GM19328 (cell line): ENCODE data around the gene SOX1.

Source experiments
- ATAC-seq: cut with Tn5 transposase; IDR thresholded peaks from one replicate; pipeline ENCODE4 v1.9.1; 2021; ENCODE audit warnings: mild to moderate bottlenecking, moderate library complexity; ENCODE audit not compliant: unreplicated experiment

SOX1 gene

DNA sequence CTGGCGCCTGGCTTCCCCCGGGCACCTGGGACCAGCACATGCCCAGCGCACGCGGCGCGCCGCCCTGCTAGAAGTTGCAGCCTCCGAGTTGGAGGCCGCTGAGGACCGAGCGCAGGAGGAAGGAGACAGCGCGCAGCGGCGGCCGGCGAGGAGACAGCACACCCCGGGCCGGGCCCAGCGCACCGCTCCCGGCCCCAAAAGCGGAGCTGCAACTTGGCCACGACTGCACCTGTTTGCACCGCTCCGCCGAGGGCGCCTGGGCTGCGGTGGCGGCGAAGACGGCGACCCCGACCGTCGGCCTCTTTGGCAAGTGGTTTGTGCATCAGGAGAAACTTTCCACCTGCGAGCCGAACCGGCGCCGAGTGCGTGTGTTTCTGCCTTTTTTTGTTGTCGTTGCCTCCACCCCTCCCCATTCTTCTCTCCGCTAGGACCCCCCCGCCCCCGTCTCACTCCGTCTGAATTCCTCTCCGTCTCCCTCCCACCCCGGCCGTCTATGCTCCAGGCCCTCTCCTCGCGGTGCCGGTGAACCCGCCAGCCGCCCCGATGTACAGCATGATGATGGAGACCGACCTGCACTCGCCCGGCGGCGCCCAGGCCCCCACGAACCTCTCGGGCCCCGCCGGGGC lies at the start of gene SOX1:
SOX1 (plus strand) TSS at position 34 of the 626 bp plus-strand sequence; CDS start at position 544, 510 bp downstream.
- ATAC-seq, result no peak

DNA sequence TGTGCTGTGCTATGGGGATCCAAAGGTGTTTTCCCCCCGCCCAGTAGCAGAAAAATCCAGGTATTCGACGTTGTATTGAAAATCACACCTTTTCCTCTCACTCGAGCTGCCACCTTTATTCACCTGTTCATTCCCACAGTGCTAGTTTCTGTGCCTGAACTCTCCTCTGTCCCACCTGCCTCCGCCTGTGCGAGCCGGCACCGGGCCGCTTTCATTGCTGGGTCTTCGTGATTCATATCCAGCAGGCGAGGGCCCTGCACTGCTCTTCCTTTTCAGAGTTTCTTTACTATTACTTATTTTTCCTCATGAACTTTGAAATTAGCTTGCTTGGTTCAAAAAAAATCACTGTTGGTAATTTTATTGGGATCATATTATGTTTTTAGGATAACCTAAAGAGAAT lies 42.4 kb upstream of the SOX1 start:
- ATAC-seq, result no peak

DNA sequence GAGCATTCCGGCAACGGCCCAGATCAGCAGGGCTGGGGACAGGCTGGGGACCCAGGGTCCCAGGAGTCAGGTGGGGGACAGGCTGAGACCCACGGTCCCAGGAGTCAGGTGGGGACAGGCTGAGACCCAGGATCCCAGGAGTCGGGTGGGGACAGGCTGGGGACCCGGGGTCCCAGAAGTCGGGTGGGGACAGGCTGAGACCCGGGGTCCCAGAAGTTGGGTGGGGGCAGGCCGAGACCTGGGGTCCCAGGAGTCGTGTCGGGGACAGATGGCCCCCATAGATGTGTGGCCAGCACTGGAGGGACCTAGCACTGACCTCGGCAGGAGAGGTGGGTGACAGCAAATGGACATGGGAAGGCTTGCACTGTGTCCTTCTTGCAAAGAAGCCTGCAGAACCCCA lies 39.7 kb upstream of the SOX1 start:
- no peak for ATAC-seq

DNA sequence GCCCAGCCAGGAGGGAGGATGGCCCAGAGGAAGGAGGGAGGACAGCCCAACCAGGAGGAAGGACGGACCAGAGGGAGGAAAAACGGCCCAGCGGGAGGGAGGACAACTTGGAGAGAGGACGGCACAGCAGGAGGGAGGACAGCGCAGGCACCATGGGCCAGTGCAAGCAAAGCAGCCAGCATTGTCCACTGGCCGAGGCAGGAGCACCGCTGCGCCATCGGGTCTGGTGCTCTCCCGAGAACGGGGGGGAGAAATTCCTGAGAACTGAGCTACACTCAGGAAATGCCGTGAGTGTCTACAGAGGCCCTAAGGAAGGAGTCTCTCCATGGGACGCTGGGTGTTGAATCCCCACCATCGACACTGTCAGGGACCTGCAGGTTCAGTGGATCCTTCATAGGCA lies 38.5 kb upstream of the SOX1 start:
- ATAC-seq, result no peak

DNA sequence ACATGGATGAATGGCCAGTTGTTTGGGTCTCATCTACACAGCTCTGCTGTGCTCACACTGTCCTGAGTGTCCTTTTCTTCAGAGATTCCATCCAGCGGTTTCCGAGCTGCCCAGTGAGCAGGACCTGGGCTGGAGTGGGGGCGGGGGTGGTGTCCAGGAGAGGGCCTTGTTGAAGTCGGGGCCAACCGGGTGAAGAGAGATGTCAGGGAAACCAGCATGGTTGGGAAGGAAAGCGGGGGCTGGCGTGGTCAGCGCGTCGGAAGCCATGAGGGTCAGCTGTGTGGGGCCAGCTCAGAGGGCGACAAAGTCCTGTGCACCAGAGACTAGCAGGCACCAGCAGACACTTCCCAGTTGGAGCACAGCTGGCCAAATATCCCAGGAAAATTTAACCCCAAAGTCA lies 37.8 kb upstream of the SOX1 start:
- no peak for ATAC-seq

DNA sequence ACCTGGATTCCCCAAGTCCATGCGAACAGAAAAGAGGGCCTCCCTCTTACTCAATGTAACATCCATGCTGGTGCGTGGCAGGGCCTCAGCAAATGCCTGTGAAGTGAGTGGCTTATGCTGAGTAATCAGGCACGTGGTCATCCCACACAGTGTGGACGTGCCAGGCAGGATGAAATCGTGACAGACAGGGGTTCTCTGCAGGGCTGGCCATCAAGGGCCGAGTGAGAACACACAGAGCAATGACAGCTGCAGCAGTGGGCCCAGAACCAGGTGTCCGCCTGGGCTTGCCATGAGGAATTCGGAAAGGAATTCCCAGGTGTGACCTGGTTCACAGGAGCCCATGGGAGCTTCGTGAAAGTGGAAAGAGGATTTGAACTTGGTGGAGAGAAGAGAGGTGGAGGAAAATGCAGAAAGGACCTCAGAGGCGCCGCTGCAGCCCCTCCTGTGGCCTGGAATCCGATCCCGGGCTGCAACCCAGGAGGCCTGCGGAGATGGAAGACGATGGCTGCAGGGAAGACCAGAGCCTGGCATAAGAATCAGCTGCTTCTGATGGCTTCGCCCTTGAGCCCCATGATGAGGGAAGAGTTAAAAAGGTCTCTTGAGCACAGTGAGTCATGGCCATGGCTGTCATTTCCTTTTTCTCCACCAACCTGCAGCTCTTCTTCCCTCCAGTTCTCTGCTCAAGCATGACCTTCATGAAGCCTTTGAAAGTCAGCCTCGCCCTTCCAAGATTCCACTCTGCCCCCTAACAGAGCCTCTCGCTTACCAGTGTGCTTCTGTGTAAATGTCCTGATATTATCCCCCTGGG lies 34.6 kb upstream of the SOX1 start:
- no peak for ATAC-seq

DNA sequence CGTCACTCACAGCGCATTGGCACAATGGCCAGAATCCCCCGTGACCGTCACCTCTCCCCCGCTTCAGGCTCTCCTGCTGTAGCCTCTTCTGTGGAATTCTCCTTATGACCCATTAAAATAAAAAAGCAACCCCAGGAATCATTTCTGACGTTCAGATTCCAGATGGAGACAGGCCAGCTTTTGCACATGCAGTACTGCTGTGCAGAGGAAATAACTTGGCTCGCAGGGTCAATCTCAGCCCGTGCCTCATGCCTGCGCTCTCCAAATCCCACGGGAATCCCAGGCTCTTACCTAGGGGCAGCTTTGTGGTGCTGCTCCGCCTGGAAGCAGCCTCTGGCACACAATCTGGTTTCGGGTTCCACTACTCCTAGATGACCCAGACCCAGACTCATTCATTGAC lies 32.7 kb upstream of the SOX1 start:
- ATAC-seq, result no peak

DNA sequence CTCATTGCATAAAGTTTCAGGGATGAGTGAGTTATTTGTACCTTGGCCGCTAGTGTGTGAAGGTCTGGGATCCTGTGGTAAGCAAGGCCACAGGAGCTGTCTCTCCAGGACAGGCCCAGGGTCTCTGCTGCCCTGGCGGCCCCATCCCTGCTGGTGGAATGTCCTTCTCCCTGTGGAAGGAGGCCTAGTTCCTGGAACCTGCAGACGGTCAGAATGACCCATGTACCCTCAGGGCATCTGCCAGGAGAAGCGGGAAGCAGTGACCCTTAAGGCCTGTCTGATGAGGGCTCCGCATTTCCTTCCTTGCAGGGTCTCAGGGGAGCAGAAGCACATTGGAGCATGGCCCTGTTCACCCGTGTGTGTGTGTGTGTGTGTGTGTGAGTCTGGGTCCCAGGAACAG lies 32.1 kb upstream of the SOX1 start:
- ATAC-seq, result no peak

DNA sequence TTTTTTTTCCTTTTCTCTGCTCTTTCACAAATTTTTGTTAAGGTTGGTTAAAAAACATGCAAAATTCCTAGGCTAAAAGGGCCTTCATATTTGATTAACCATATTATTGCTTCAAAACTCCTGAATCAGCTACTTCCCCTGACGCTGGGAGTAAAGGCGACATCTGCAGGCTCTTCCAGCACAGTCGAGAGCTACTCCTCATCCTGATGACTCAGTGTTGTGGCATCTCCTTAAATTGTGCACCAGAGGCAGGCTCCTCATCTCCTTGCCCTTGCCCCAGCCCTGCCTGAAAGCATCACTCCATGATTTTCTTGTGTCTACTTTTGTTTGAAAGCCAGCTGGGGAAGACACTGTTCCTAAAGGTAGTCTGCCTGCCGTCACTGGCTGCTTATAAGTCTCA lies 24.5 kb upstream of the SOX1 start:
- ATAC-seq, result no peak

DNA sequence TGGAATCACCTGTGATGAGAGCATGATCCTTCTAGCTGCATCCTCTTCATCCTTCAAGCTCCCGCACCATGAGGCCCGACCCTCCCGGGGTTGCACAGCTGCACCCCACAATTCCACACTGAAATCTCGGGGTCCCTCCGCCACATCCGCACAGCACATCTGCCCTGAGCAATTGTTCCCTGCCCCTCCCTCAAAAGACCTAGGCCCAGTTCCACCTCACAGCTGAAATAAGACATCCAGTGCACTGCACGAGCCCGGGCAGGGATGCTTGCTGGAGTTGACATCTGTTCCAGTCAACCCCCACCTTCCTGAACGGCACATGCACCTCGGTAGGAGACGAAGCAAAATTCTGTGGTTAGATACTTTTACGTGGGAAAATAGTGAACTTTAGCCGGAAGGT lies 14.7 kb upstream of the SOX1 start:
- no peak for ATAC-seq

DNA sequence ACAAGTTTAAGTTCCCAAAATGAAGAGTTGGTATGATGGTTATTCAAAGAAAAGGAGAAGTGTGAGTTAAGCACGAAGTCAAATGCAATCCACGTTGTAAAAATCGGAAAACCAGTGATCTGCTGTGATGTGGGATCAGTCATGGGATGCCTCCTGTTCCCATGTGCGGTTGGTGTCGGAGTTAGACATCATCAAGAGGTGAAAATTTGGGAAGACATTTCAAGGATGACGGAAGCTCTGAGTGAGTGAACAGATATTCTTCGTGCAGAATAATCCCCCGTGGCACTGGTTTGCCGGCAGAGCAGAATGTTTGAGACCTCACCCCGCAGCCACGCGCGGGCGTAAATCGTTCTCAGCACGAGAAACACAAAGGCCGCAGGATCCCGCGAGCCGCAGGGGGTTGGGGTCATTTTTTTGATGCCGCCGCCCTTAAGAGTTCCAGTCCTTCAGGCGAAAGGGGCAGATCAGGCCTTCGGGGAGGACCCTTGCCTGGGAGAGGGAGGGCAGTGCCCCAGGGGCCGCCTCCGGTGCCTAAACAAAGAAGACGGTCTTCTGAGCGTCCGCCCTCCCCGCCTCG lies 13.7 kb upstream of the SOX1 start:
- ATAC-seq, result no peak

DNA sequence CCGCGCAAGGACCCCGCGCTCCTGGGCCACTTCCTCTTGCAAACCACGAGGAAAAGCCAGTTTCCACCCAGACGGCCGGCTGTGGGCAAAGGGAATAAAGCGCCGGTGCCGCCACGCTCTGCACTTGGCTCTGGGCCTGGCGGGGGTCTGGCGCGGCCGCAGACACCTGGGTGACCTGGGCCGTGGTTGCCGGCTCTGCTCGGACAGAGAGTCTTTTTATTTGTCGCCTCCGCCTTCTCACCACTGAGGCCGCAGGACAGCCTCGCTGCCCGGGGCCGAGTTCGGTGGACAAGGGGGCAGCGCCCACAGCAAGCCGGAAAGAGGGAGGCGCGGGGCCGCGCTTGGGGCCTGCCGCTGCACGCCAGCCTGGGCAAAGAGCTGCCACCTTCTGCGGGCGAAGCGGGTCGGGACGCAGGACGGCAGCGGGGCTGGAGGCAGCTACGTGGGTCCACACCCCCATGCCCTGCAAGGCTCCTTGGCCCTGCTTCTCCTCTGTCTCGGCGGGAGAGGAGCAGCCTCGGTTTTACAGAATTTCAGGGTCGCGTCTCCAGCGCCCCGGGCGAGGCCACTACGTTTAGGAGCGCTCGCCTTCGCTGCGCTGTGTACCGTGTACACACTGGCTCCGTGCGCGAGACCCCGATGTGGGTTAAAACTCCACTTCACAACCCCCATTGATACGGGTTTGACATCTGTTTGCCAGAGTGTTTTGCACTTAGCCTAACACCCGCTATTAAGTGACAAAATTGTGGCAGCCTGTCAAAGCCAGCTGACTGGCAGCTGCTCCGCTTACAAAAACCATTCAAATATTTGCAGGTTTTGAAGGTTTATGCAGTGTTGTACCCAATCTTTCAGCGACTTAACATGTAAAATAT lies 13.0 kb upstream of the SOX1 start:
- no peak for ATAC-seq

DNA sequence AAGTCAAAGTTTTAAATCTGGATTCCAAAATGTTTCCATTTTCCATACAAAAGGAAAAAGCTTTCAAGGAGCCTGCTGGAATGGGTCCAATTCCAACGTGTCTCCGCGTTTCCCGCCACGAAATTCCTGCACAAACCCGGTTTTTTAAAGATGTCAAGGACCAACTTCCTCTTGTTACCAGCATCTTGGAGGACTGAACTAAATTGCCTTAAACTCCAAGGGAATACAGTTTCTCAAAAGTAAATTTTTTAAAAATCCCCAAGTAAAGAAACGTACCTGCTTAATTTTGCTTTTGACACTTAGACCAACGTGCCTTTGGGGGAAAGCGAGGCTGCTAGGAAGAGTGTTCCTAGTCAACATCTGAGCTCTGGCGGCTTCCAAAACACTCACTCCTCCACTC lies 12.3 kb upstream of the SOX1 start:
- ATAC-seq, result no peak

DNA sequence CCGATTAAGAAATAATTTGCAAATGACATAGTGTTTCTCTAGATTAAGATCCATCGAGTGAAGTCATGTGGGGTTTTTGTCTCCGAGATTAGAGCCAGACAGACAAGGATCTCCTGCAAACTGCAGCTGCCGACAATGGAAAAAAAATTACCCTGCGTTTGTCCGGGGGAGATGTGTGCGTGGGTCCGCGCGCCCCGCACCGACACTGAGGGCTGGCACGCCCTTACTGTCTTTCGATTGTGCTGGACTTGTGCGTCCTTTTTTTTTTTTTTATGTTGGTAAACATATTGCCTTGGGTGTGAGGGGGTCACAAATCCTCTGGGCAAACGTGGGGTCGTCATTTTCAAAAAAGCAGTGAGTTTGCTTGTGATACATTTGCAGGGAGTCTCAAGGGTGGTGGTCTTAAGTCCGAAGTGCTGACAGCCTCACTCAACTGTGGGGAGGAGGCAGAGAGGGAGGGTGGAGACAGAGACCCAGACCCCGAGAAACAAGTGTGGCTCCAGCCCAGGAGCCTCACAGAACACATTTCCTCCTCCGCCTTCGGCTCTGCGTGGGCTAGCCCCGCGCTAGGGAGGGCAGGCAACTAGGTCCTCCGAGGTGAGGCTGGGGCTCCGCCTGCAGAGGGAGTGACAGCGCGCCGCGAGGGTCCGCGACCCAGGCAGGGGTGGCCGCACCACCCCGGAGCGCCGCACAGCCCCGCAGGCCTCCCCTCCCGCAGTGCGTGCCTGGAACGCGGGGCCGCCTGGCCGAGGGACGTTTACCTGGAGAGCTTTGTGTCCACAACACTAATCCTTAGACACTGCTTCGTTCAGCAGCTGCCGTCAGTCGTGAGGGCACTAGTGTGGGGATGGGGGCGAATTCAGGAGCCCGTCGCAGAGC lies 11.7 kb upstream of the SOX1 start:
- no peak for ATAC-seq

DNA sequence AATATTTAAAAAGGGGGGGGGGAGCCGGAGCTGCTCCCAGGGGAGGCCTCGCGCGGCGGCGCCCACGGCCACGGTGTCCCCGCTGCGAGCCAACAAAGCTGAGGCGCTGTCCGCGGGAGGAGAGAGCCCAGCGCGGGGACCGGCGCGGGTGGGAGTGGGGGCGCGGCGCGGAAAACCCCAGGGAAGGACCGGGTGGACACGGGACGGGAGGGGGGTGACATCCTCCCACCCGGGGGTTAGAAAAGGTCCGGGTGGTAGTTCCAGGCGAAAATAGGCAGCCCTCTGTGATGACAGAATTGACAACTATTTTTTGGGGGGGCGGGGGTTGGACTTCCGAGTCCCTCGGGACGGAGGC lies 11.1 kb upstream of the SOX1 start:
- no peak for ATAC-seq

DNA sequence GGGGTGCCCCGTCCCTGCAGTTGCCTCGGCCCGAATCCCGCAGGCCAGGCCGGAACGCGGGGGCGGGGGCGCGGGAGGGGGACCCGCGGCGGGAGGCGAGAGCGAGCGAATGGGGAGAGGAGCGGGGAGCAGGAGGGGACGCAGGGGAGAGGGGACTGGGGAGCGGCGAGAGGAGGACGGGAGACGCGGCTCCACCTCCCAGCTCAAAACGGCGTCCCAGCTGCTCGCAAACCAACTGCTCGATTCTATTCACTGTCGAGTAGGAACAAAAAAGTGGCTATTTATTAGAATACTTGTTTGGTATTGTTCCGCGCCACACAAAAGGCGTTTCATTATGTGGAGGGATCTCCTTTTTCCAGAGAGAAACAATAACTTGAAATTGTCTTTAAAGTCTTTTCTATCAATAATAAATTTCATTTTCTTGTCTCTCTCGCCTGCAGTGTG lies 10.6 kb upstream of the SOX1 start:
- no peak for ATAC-seq

DNA sequence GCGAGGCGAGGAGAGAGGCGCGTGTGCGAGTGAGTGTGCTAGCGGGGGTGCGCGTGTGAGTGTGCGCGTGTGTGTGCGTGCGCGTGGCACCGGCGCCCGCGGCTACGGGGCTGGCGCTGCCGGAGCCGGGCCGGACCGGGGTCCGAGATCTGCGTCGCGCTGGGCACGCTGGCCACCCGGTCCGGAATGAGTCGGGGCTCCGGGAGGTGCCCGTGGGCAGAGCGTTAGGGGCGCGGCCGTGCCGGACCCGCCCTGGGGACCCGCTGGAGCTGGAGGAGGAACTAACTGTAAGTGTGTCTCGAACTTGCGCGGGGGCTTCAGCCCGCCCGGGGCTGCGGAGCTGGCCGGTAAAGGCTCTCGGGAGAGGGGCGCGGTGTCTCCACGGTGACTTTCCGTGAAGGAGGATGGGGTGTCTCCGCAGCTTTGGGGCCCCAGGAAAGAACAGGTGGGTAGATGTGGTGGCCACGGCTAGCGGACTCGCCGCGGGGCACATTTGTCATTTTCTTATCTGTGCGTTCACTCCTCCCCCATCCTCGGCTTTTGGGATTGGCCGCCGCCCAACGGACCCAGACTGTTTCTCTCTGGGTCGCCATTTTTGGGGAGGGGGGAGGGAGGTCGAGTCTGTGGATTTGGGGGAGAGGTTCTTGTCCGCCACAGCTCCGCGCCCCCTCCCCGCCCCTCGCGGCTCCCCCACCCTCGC lies 10.1 kb upstream of the SOX1 start:
- ATAC-seq, result no peak

DNA sequence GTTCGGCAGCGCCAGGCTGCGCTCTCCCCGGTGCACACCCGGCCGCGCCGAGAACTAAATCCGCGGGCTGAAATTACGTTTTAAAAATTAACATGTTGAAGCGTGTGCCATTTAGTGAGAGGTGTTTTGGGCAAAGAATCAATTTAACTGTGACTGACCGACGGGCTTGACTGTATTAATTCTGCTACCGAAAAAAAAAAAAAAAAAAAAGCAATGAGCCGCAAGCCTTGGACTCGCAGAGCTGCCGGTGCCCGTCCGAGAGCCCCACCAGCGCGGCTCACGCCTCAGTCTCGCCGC lies 9.6 kb upstream of the SOX1 start:
- no peak for ATAC-seq

DNA sequence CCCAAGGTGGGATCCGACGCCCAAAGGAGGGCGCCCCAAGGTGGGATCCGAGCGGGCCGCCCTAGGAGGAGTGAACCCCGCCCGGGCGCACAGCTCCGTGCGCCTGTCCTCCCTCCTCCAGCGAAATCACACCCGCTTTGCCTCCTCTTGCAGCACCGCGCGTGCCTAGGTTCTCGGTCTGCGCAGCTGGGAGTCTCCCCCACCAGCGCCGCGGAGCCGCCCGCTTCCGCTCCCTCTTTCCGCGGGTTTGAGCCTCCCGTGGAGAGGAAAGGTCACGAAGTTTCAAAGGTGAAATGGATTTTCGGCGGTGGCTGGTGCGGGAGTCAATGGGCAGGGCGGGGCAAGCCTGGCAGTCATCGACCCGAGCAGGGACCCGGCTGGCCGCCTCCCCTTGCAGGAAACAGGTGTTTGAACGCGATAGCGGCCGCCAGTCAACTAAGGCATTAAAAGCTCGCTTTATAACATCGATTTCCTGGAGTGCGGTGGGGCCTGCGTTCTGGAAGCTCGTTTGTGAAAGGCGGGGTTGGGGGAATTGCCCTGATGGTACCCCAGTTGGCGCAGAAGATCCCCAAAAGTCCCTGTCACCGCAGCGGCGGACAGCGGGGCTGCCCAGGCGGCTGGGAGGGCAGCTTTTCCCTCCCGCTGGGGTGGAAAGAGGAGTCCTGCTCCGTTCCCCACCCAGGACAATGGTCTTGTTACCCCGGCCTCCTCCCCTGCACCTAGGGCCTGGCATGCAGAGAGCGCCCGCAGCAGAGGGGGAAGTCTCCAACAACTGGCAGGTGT lies 9.0 kb upstream of the SOX1 start:
- ATAC-seq, result no peak
